Measurements from ENCODE around the gene DCP2.

DNA sequence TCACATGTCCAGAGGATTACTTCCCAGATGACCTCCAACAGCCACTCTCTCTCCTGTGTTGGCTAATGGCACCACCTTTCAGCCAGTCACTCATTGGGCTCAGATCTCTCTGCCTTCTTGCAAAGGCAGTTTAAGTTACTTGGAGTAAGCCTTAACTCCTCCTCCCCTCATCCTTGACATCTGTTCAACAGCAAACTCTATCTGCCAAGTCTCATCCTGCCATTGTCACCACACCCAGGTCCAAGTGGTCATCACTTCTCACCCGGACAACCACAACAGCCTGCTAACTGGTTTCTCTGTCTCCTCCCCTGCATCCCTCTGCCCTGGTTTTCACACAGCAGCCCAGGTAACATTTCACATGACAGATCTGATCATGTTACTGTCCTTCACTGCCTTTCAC lies 58.5 kb downstream of the DCP2 start:
- no peak for TF ChIP-seq CEBPB (IDR thresholded peaks at IDR 0.05)
- no peak for TF ChIP-seq RAD21 (IDR thresholded peaks at IDR 0.05; ENCODE audit: low read depth)
- TF ChIP-seq, protein P1, sequence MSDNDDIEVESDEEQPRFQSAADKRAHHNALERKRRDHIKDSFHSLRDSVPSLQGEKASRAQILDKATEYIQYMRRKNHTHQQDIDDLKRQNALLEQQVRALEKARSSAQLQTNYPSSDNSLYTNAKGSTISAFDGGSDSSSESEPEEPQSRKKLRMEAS (IDR thresholded peaks at IDR 0.05): no peak
- no peak for TF ChIP-seq TEAD4 (IDR thresholded peaks at IDR 0.05)
- TF ChIP-seq, protein P2, sequence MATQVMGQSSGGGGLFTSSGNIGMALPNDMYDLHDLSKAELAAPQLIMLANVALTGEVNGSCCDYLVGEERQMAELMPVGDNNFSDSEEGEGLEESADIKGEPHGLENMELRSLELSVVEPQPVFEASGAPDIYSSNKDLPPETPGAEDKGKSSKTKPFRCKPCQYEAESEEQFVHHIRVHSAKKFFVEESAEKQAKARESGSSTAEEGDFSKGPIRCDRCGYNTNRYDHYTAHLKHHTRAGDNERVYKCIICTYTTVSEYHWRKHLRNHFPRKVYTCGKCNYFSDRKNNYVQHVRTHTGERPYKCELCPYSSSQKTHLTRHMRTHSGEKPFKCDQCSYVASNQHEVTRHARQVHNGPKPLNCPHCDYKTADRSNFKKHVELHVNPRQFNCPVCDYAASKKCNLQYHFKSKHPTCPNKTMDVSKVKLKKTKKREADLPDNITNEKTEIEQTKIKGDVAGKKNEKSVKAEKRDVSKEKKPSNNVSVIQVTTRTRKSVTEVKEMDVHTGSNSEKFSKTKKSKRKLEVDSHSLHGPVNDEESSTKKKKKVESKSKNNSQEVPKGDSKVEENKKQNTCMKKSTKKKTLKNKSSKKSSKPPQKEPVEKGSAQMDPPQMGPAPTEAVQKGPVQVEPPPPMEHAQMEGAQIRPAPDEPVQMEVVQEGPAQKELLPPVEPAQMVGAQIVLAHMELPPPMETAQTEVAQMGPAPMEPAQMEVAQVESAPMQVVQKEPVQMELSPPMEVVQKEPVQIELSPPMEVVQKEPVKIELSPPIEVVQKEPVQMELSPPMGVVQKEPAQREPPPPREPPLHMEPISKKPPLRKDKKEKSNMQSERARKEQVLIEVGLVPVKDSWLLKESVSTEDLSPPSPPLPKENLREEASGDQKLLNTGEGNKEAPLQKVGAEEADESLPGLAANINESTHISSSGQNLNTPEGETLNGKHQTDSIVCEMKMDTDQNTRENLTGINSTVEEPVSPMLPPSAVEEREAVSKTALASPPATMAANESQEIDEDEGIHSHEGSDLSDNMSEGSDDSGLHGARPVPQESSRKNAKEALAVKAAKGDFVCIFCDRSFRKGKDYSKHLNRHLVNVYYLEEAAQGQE (IDR thresholded peaks at IDR 0.05; ENCODE audit: low read depth): no peak
- TF ChIP-seq TCF12 (IDR thresholded peaks at IDR 0.05; ENCODE audit: low read depth): no peak
- TF ChIP-seq ZBTB7A (IDR thresholded peaks at IDR 0.05; ENCODE audit: low read depth): no peak
- TF ChIP-seq YY1 (IDR thresholded peaks at IDR 0.05; ENCODE audit: low read depth): no peak

All from Ishikawa (cell line).